ENCODE data around the gene YAF2.
"Not testable (repeated sequence)": the region's sequence is repeated elsewhere in the genome, so short reads cannot be mapped to it uniquely, and the experiment has no call there.

The YAF2 gene

GRCh38 chr12:42192258-42192657 lies 45.8 kb downstream of the YAF2 start:
- DNase-seq = no peak

DNA sequence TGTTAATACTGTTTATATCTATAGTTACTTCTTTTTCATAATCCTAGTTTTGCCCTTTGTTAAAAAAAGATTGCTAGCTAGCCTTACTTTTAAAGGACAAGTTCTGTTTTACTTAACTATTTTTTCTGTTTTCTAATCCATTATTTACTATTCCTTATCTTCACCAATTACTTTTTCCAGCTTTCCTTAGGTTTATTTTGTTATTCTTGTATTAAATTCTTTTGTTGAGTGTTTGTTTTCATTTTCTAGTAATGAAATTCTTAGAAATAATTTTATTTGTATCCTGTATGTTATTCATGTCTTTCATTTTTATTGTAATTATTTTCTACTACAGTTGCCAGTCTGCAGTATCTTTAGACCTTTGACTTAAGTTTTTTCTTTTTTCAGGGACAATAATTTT lies 47.7 kb downstream of the YAF2 start:
- DNase-seq = no peak

DNA sequence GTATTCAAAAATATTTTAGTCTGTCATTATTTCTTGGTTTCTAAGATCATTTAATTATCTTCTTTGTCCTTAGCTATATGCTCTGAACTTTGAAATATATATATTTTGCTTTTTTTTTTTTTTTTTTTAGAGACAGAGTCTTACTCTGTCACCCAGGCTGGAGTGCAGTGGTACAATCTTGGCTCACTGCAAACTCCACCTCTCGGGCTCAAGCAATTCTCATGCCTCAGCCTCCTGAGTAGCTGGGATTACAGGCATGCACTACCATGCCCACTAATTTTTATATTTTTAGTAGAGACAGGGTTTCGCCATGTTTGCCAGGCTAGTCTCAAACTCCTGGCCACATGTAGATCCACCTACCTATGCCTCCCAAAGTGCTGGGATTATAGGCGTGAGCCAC lies 49.8 kb downstream of the YAF2 start:
- DNase-seq = not testable (repeated sequence)

GRCh38 chr12:42187799-42188198 lies 50.2 kb downstream of the YAF2 start:
- DNase-seq = no peak

DNA sequence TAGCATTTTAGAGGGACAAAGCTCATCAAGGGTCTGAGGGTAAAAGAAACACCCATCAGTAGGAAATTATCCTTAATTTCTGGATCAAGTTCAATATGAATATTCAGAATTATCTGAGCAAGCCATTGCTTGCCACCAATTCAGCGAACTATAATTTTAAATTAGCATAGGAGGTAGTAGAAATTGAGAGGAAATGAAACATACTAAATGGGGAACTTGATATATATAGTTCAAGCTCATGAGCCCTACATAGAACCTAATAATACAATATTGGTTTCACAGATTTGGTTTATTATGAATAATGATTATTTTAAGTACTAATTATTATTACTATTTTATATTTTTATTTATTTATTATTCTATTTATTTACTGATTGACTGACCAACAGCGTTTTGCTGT lies 51.3 kb downstream of the YAF2 start:
- no peak for DNase-seq

GRCh38 chr12:42182394-42182793 lies 55.7 kb downstream of the YAF2 start:
- DNase-seq = no peak

DNA sequence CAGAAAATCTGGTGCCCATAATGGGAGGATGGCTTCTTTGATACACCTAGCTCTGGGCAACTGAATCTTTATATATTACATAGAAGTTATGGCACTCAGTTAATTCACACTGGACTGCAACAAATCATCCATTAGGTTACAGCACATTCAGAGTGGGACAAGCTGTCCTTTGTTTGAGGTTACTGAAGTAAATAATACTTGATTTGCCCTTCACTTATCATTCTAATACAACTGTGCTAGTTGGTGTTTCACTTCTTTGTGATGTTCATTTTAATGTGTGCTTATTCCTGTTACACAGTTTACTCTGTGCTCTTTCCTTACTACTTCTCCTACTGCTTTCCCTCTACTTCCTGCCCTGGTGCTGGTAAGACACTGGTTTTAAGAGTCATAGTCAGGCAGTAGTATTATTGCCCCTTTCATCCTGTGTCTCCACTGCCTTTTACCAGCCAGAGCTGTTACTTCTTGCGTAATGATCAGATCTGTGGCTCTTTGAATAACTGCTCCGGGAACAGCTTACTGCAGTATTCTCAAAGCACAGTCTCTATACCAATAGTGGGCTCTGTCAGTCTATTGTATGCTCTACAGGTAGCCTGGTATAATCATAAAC lies 57.0 kb downstream of the YAF2 start:
- DNase-seq = no peak

GRCh38 chr12:42178101-42178500 lies 59.9 kb downstream of the YAF2 start:
- no peak for DNase-seq

DNA sequence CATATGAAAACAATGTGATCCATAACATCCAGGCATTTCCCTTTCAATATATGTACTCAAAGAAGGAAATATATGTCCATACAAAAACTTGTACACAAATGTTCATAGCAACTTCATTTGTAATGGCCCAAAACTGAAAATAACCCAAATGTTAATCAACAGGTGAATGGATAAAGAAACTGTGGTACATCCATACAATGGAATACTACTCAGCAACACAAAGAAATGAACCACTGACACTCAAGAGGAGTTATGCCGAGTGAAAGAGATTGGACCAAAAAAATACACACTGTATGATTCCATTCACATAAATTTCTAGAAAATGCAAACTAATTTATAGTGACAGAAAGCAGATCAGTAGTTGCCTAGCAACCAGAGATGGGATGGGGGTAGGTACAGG lies 63.1 kb downstream of the YAF2 start:
- DNase-seq = no peak

DNA sequence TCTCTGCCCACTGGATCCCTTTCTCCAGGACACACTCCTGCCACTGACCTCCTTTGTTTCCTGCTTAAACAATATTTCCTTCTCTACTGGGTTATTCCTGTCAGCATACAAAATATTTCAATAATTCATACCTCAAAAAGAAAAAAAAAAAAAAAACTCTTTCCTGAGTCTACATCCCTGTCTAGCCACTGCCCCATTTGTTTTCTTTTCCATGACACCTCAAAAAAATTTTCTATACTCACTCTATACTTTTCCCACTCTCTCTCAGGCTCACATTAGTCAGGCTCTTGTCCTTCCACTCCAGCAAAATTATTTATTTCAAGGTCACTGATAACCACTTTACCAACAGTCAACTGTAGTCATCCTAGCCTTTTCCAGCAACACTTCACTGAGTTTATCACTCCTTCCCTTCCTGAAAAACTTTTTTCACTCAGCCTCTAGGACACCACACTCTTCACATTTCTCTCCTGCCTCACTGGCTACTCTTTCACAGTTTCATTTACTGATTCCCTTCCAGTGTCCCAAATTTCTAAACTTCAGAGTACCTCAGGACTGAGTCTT lies 64.0 kb downstream of the YAF2 start:
- no peak for DNase-seq

- DNase-seq = no peak
Observed at GRCh38 chr12:42172441-42173210, 65.4 kb downstream of the YAF2 start.

- no peak for DNase-seq
Observed at GRCh38 chr12:42167711-42168110, 70.3 kb downstream of the YAF2 start.

DNA sequence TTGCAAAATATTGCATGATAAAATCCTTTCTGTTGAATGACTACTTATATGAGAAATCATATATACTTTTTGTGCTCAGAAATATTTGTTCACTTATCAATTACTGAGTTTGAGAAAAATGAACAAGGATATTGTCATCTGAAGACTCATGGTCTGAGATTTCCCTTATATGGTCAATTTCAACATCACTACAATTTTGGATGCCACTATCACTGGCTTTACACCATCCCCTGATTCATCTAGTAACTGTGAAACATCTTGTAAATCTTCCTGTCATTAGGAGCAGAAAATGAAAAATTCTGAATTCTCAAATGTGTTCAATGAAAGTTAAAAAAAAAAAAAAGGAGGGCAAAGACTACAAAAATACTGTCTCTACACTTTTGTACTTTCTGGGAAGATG lies 71.5 kb downstream of the YAF2 start:
- DNase-seq = no peak

- DNase-seq = no peak
Observed at GRCh38 chr12:42163913-42164312, 74.1 kb downstream of the YAF2 start.

DNA sequence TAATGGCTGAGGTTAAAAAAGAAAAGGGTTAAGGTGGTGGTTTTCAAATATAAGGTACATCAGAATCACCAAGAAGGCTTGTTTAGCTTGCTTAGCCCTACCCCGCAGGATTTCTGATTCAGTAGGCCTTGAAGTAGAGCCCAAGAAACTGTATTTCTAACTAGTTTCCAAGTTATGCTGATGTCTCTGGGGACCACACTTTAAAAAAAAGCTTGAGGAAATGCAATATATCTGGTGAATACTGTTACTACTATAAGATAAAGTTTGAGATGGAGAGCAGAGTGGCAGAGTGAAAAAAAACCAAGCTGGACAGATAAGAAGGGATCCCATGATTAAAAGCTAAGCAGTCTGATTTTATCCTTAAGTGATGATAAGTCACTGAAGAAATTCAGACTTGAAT lies 75.1 kb downstream of the YAF2 start:
- DNase-seq = no peak

- DNase-seq = no peak
Observed at GRCh38 chr12:42162193-42162592, 75.9 kb downstream of the YAF2 start.

GRCh38 chr12:42161529-42161928 lies 76.5 kb downstream of the YAF2 start:
- no peak for DNase-seq

GRCh38 chr12:42156232-42156631 lies 81.8 kb downstream of the YAF2 start:
- DNase-seq = no peak

- no peak for DNase-seq
Observed at GRCh38 chr12:42145552-42146215, 92.4 kb downstream of the YAF2 start.

- DNase-seq = no peak
Observed at GRCh38 chr12:42145197-42145549, 92.9 kb downstream of the YAF2 start.

GRCh38 chr12:42144408-42145196 lies 93.4 kb downstream of the YAF2 start, which contains the start of gene GXYLT1:
Gene GXYLT1 (minus strand): TSS chr12:42144874. CDS start chr12:42144646, 228 bp downstream.
- peak; percentile 83 for DNase-seq

DNA sequence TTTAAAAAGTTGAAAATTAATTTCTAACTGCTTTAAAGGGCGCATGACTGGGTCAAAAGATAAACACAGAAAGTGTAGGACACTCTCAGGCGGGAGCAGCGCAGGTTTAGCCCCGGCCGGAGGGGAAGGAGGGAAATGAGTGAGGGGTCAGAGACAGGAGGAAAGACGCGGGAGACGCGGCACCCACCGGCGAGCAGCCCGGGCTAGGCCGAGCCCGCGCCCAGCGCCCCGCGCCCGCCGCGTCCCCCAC lies 94.0 kb downstream of the YAF2 start:
- DNase-seq = no peak

- DNase-seq = no peak
Observed at GRCh38 chr12:42143452-42144157, 94.4 kb downstream of the YAF2 start.

Measured in activated naive CD4-positive, alpha-beta T cell treated with Interleukin-2 at 50 U/mL for 16 hours (primary cell).